H1 (cell line): Measurements from ENCODE around the gene CKM. TPM values are rescaled to one million over a fixed set of nuclear protein-coding genes. Genes with fewer than 3 reads are reported as not detected.

ENCODE experiments used
- CTCF ChIA-PET: fragments of 300-600 bp; sonication (Branson Sonifier 250); formaldehyde crosslinking; loops from one replicate; lab custom pipeline; 2021; ENCODE audit not compliant: partially characterized antibody; lab: Charles Lee
- POLR2A ChIA-PET: fragments of 300-600 bp; sonication (Branson Sonifier 250); formaldehyde crosslinking; loops from one replicate; lab custom pipeline; 2021; ENCODE audit warnings: inconsistent platforms; ENCODE audit not compliant: partially characterized antibody; lab: Charles Lee
- DNase-seq, 2 experiments: peaks; one replicate each; pipeline versions ENCODE4 v3.0.0 to v3.0.0-alpha.2; 2010 to 2022; ENCODE audit warnings: low spot score in 2 of 2, low read depth in 1 of 2, mixed read lengths in 1 of 2
- FAIRE-seq: peaks from 2 replicates; lab custom pipeline; 2011; peaks lifted over from hg19 to GRCh38; lab: Jason Lieb, UNC
- H2AFZ ChIP-seq: 2 replicates; pipeline ENCODE4 v1.8.1; 2012; ENCODE audit warnings: low read length, inconsistent platforms
- H2AK5ac ChIP-seq: 2 replicates; pipeline ENCODE4 v1.6.1; 2013; ENCODE audit warnings: low read depth, low read length
- H2BK120ac ChIP-seq: replicated peaks from 2 replicates; pipeline ENCODE3; 2013; ENCODE audit warnings: low read depth, low read length, inconsistent platforms
- H2BK12ac ChIP-seq: 2 replicates; pipeline ENCODE4 v1.6.1; 2013; ENCODE audit warnings: low read depth, low read length
- H2BK15ac ChIP-seq: 2 replicates; pipeline ENCODE4 v1.6.1; 2013; ENCODE audit warnings: low read length
- H2BK20ac ChIP-seq: 2 replicates; pipeline ENCODE4 v1.6.1; 2013; ENCODE audit warnings: low read length
- H2BK5ac ChIP-seq: 2 replicates; pipeline ENCODE4 v1.6.1; 2013; ENCODE audit warnings: low read depth, low read length
- H3K14ac ChIP-seq: 2 replicates; pipeline ENCODE4 v1.6.1; 2013; ENCODE audit warnings: inconsistent platforms; ENCODE audit not compliant: insufficient read length
- H3K18ac ChIP-seq: 2 replicates; pipeline ENCODE4 v1.6.1; 2013; ENCODE audit warnings: low read length; ENCODE audit errors: extremely low read depth
- H3K23ac ChIP-seq: 2 replicates; pipeline ENCODE4 v1.6.1; 2013; ENCODE audit warnings: inconsistent platforms; ENCODE audit not compliant: insufficient read length
- H3K23me2 ChIP-seq: 2 replicates; pipeline ENCODE4 v1.6.1; 2013; ENCODE audit warnings: low read depth, low read length
- H3K27ac ChIP-seq: 2 replicates; pipeline ENCODE4 v1.6.1; 2011; ENCODE audit warnings: low read depth, low read length, inconsistent platforms
- H3K27me3 ChIP-seq, 4 experiments: replicated peaks in 1 of 4; 1 replicate in 1 of 4; 2 replicates in 3 of 4; pipeline versions ENCODE4 v1.6.1 to v1.8.1; 2011 to 2013; ENCODE audit warnings: low read length in 3 of 4, mild to moderate bottlenecking in 3 of 4, inconsistent platforms in 2 of 4, mixed read lengths in 2 of 4, moderate library complexity in 1 of 4; ENCODE audit not compliant: control insufficient read depth in 3 of 4, insufficient read depth in 3 of 4; ENCODE audit errors: extremely low read depth in 1 of 4
- H3K36me3 ChIP-seq, 4 experiments: 2 replicates each; pipeline versions ENCODE4 v1.6.1 to v1.8.1; 2011 to 2013; ENCODE audit warnings: mild to moderate bottlenecking in 4 of 4, low read length in 3 of 4, moderate library complexity in 2 of 4, control low read depth in 1 of 4, inconsistent platforms in 1 of 4; ENCODE audit not compliant: insufficient read depth in 4 of 4, control insufficient read depth in 2 of 4
- H3K4ac ChIP-seq: replicated peaks from 2 replicates; pipeline ENCODE3; 2013; ENCODE audit warnings: low read length, low read depth, mixed read lengths, inconsistent platforms; ENCODE audit not compliant: insufficient read length
- H3K4me1 ChIP-seq, 4 experiments: replicated peaks in 1 of 4; 1 replicate in 1 of 4; 2 replicates in 3 of 4; pipeline versions ENCODE4 v1.6.1 to v1.8.1; 2011 to 2013; ENCODE audit warnings: low read length in 3 of 4, inconsistent platforms in 2 of 4, mixed read lengths in 1 of 4; ENCODE audit not compliant: insufficient read depth in 4 of 4, control insufficient read depth in 3 of 4
- H3K4me2 ChIP-seq, 2 experiments: 2 replicates each; pipeline versions ENCODE4 v1.6.1 to v1.8.1; 2011 to 2013; ENCODE audit warnings: low read depth in 2 of 2, low read length in 2 of 2, control low read depth in 1 of 2, inconsistent platforms in 1 of 2, mild to moderate bottlenecking in 1 of 2; ENCODE audit not compliant: insufficient read depth in 1 of 2
- H3K4me3 ChIP-seq, 4 experiments: fragments of 200-600, 300-600 bp in 1 of 4; sonication (generic), shearing (Covaris generic), sonication (Bioruptor Twin) in 1 of 4; 2 replicates each; pipeline versions ENCODE4 v1.5.1 to v1.8.1; 2011 to 2016; ENCODE audit warnings: low read length in 4 of 4, low read depth in 3 of 4, control low read depth in 2 of 4, inconsistent platforms in 2 of 4, mild to moderate bottlenecking in 2 of 4, mixed read lengths in 1 of 4, moderate library complexity in 1 of 4; ENCODE audit not compliant: insufficient read depth in 2 of 4; ENCODE audit errors: extremely low read depth in 1 of 4
- H3K56ac ChIP-seq: replicated peaks from 2 replicates; pipeline ENCODE3; 2013; ENCODE audit warnings: low read depth, mild to moderate bottlenecking, mixed read lengths, low read length, inconsistent platforms; ENCODE audit not compliant: insufficient read length
- H3K79me1 ChIP-seq: 2 replicates; pipeline ENCODE4 v1.6.1; 2013; ENCODE audit warnings: low read depth, low read length, control low read depth
- H3K79me2 ChIP-seq, 2 experiments: 2 replicates each; pipeline versions ENCODE4 v1.6.1 to v1.8.1; 2012 to 2013; ENCODE audit warnings: low read length in 2 of 2, mild to moderate bottlenecking in 2 of 2, inconsistent platforms in 1 of 2; ENCODE audit not compliant: insufficient read depth in 2 of 2, control insufficient read depth in 1 of 2
- H3K9ac ChIP-seq, 4 experiments: replicated peaks in 1 of 4; 1 replicate in 1 of 4; 2 replicates in 3 of 4; pipeline versions ENCODE4 v1.6.1 to v1.8.1; 2011 to 2013; ENCODE audit warnings: low read depth in 3 of 4, low read length in 3 of 4, control low read depth in 2 of 4, mild to moderate bottlenecking in 2 of 4, moderate library complexity in 2 of 4, inconsistent platforms in 1 of 4; ENCODE audit errors: extremely low read depth in 1 of 4
- H3K9me3 ChIP-seq, 2 experiments: 2 replicates each; pipeline versions ENCODE4 v1.6.1 to v1.8.1; 2012 to 2013; ENCODE audit warnings: mild to moderate bottlenecking in 2 of 2, moderate library complexity in 2 of 2, control low read depth in 1 of 2, inconsistent platforms in 1 of 2, low read depth in 1 of 2, low read length in 1 of 2, mixed read lengths in 1 of 2; ENCODE audit not compliant: insufficient read depth in 2 of 2
- H4K20me1 ChIP-seq, 2 experiments: replicated peaks in 1 of 2; 2 replicates each; pipeline versions ENCODE3 to v1.8.1; 2011 to 2013; ENCODE audit warnings: inconsistent platforms in 2 of 2, low read length in 2 of 2, mild to moderate bottlenecking in 1 of 2; ENCODE audit not compliant: insufficient read depth in 2 of 2, control insufficient read depth in 1 of 2
- H4K5ac ChIP-seq: 2 replicates; pipeline ENCODE4 v1.6.1; 2013; ENCODE audit warnings: low read length, low read depth, mixed read lengths, inconsistent platforms; ENCODE audit not compliant: insufficient read length
- H4K8ac ChIP-seq: 2 replicates; pipeline ENCODE4 v1.8.0; 2013; ENCODE audit warnings: mild to moderate bottlenecking, moderate library complexity, low read length, inconsistent platforms; ENCODE audit not compliant: insufficient read depth; ENCODE audit errors: extremely low read depth
- H4K91ac ChIP-seq: replicated peaks from 2 replicates; pipeline ENCODE3; 2013; ENCODE audit warnings: low read length, mixed read lengths, inconsistent platforms; ENCODE audit not compliant: insufficient read length
- BACH1 ChIP-seq: IDR thresholded peaks from 2 replicates; pipeline ENCODE4 v1.6.1; 2012; ENCODE audit warnings: low read length, improper control_type of control experiment
- BRCA1 ChIP-seq: IDR thresholded peaks from 2 replicates; pipeline ENCODE4 v1.6.1; 2012; ENCODE audit warnings: low read depth, low read length, improper control_type of control experiment
- CBX5 ChIP-seq: fragments of 300-800, 300-1000 bp; sonication (generic); IDR thresholded peaks from 2 replicates; pipeline ENCODE4 v1.7.1; 2016; ENCODE audit warnings: antibody characterized with exemption, low read length, low read depth
- CHD2 ChIP-seq: IDR thresholded peaks from 2 replicates; pipeline ENCODE4 v1.6.1; 2012; ENCODE audit warnings: low read length, improper control_type of control experiment
- CREB1 ChIP-seq: IDR thresholded peaks from 2 replicates; pipeline ENCODE4 v1.6.1; 2012; ENCODE audit warnings: inconsistent platforms
- FOSL1 ChIP-seq: IDR thresholded peaks from 2 replicates; pipeline ENCODE4 v1.6.1; 2011; ENCODE audit warnings: mild to moderate bottlenecking, low read depth, low read length, moderate library complexity; ENCODE audit not compliant: insufficient read depth
- GABPA ChIP-seq: IDR thresholded peaks from 2 replicates; pipeline ENCODE4 v1.6.1; 2011; ENCODE audit warnings: mild to moderate bottlenecking, low read length, moderate library complexity, borderline replicate concordance; ENCODE audit not compliant: insufficient read depth
- GTF2F1 ChIP-seq: IDR thresholded peaks from 2 replicates; pipeline ENCODE4 v1.6.1; 2012; ENCODE audit warnings: low read depth, low read length, improper control_type of control experiment, borderline replicate concordance
- NANOG ChIP-seq: IDR thresholded peaks from 2 replicates; pipeline ENCODE4 v1.6.1; 2011; ENCODE audit warnings: low read length, low read depth, mild to moderate bottlenecking, inconsistent platforms; ENCODE audit not compliant: insufficient read depth, poor library complexity, severe bottlenecking
- POU5F1 ChIP-seq: IDR thresholded peaks from 2 replicates; pipeline ENCODE4 v1.6.1; 2011; ENCODE audit warnings: low read depth, mild to moderate bottlenecking, low read length, moderate library complexity
- SRF ChIP-seq: IDR thresholded peaks from 2 replicates; pipeline ENCODE4 v1.6.1; 2011; ENCODE audit warnings: mild to moderate bottlenecking, low read depth, low read length, moderate library complexity
- WGBS, 2 experiments: shearing (Covaris generic) in 1 of 2; methylation state at CpG; one replicate each; pipeline versions ENCODE4 v1.1.6 to v1.1.7; 2013 to 2015; ENCODE audit warnings: low lambda C conversion rate in 2 of 2, mixed read lengths in 2 of 2, inconsistent platforms in 1 of 2, low coverage in 1 of 2, missing lambda C conversion rate in 1 of 2; ENCODE audit not compliant: insufficient replicate concordance in 2 of 2, insufficient coverage in 1 of 2, insufficient read length in 1 of 2; ENCODE audit errors: extremely low coverage in 1 of 2, missing lambda C conversion rate in 1 of 2; 5-methylcytosine and 5-hydroxymethylcytosine counted together
- polyA plus RNA-seq, 7 experiments: library from polyadenylated mRNA; depleted of rRNA in 3 of 7; stranded (reverse) in 5 of 7; unstranded in 2 of 7; fragments of >200 nt in 5 of 7; fragments of 200-250 nt in 2 of 7; gene quantifications; 1 replicate in 5 of 7; 2 replicates in 1 of 7; 4 replicates in 1 of 7; pipeline versions ENCODE4 v1.2.1 to v1.2.3, GENCODE V29; 2011 to 2013; ENCODE audit warnings: missing spikeins in 2 of 7, mixed read lengths in 2 of 7
- total RNA-seq: library from RNA; stranded (reverse); fragmentation: NEBNext Ultra II Directional; extraction: Animal tissue kit (Norgen Biotek cat#: 25700); gene quantifications from 2 replicates; pipeline ENCODE4 v1.2.1, GENCODE V29; 2021
- TF ChIP-seq, protein P1 (sequence below), 3 experiments: IDR thresholded peaks; 1 replicate in 2 of 3; 2 replicates in 1 of 3; pipeline versions ENCODE4 v1.5.1 to v1.6.1; 2011; ENCODE audit warnings: low read length in 3 of 3, mild to moderate bottlenecking in 3 of 3, inconsistent platforms in 2 of 3, low read depth in 1 of 3, moderate library complexity in 1 of 3; ENCODE audit not compliant: insufficient read depth in 1 of 3; ENCODE audit errors: control extremely low read depth in 1 of 3

CKM gene
- total and polyA plus RNA-seq, 2 of the 8 experiments (the other 6 are each of a cell fraction or from before 2014, with no cell fraction given) = 0.08 TPM; not detected in 1

- Histone ChIP-seq H2BK5ac (no peak overlapping the region), H3K4me2 (no peak overlapping the region), H3K4me1 (no peaks in the 10 kb centered on the region), H3K27me3 (no peaks in the 10 kb centered on the region; a peak in 1 of 7 replicates), H3K4me3 (no peak overlapping the region), H2AFZ (no peak overlapping the region), H2BK12ac (no peak overlapping the region), H4K8ac (no peak overlapping the region), H3K36me3 (peaks cover 0 to 4% (median 0%) of the 10 kb centered on the region in 4 experiments; a peak in 1 of 8 replicates), H4K91ac (no peak overlapping the region), H3K79me1 (no peaks in the 10 kb centered on the region; the same call in 1 of the 2 replicates), H3K18ac (no peak overlapping the region), H3K14ac (no peak overlapping the region), H3K79me2 (no peaks in the 10 kb centered on the region), H4K5ac (no peak overlapping the region), H3K56ac (no peak overlapping the region), H2BK15ac (no peak overlapping the region), H2BK20ac (no peak overlapping the region), H3K27ac (no peak overlapping the region), H3K9me3 (no peaks in the 10 kb centered on the region), H4K20me1 (peaks cover 2 to 15% of the 10 kb centered on the region in 2 experiments), H3K23me2 (peaks cover 4% of the 10 kb centered on the region; the same call in 1 of the 2 replicates), H3K4ac (no peak overlapping the region), H2BK120ac (no peak overlapping the region), H3K23ac (no peak overlapping the region), H2AK5ac (no peak overlapping the region), H3K9ac (no peak overlapping the region)
- POLR2A ChIA-PET = interaction anchor here (0.9 to 1.1 kb wide), 2 partner anchors 15 to 109 kb away, joined by 3 to 5 read pairs; no protein-coding TSS in a partner anchor
- CTCF ChIA-PET = interaction anchor here (0.6 kb wide), 1 partner anchor 427 kb away, joined by 3 read pairs; no protein-coding TSS in a partner anchor
- FAIRE-seq = no peak
- WGBS, 2 experiments = 91% methylated on average over 6 of the region's 6 CpGs; no CpG with 5 or more reads in 1 of the 2 experiments
- no peak for DNase-seq
- TF ChIP-seq NANOG (no peak), CHD2 (no peak), GABPA (no peak), SRF (no peak), CREB1 (no peak), FOSL1 (no peak), BACH1 (no peak), CBX5 (no peak), GTF2F1 (no peak), POU5F1 (no peak), BRCA1 (no peak)
- TF ChIP-seq, protein P1, sequence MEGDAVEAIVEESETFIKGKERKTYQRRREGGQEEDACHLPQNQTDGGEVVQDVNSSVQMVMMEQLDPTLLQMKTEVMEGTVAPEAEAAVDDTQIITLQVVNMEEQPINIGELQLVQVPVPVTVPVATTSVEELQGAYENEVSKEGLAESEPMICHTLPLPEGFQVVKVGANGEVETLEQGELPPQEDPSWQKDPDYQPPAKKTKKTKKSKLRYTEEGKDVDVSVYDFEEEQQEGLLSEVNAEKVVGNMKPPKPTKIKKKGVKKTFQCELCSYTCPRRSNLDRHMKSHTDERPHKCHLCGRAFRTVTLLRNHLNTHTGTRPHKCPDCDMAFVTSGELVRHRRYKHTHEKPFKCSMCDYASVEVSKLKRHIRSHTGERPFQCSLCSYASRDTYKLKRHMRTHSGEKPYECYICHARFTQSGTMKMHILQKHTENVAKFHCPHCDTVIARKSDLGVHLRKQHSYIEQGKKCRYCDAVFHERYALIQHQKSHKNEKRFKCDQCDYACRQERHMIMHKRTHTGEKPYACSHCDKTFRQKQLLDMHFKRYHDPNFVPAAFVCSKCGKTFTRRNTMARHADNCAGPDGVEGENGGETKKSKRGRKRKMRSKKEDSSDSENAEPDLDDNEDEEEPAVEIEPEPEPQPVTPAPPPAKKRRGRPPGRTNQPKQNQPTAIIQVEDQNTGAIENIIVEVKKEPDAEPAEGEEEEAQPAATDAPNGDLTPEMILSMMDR (IDR thresholded peaks at IDR 0.05; ENCODE audit: control extremely low read depth in 1 of 3, insufficient read depth in 1 of 3, low read depth in 1 of 3, low read length in 3 of 3) = no peak
These were observed 60.1 kb downstream of the CKM start for GRCh38 chr19:45262570-45262969.
